K562 (cell line): ENCODE results near the gene KCNH2. TPM values are rescaled to one million over a fixed set of nuclear protein-coding genes. Genes with fewer than 3 reads are reported as not detected.

Source experiments
- ATAC-seq: fragments of 200-7000 bp; cut with Tn5 transposase; 3 replicates; pipeline ENCODE4 v1.9.1; 2020; ENCODE audit warnings: moderate library complexity
- BruUV-seq: library from RNA; stranded (reverse); fragments of 400-500 nt; replicated peaks from 2 replicates; lab custom pipeline; 2021; lab: Mats Ljungman, UMichigan
- CTCF ChIA-PET: fragments of 300-600 bp; formaldehyde crosslinking; extraction: SDS; loops from one replicate; lab custom pipeline; 2021; ENCODE audit warnings: low intra/inter-chr PET ratio; lab: Yijun Ruan, JAX
- POLR2A ChIA-PET: fragments of 300-600, 350-650 bp; sonication (Branson Sonifier 250); formaldehyde crosslinking; extraction: SDS; loops from one replicate; lab custom pipeline; 2021; ENCODE audit warnings: antibody characterized with exemption, inconsistent platforms; lab: Yijun Ruan, JAX
- DNase-seq, 4 experiments: peaks; one replicate each; pipeline versions ENCODE4 v3.0.0 to v3.0.0-alpha.2; 2011 to 2018; ENCODE audit warnings: low spot score in 3 of 4, mixed read lengths in 3 of 4; ENCODE audit errors: extremely low read depth in 1 of 4
- FAIRE-seq: peaks from 2 replicates; lab custom pipeline; 2011; peaks lifted over from hg19 to GRCh38; lab: Jason Lieb, UNC
- H2AFZ ChIP-seq: 2 replicates; pipeline ENCODE4 v1.6.0; 2011; ENCODE audit warnings: low read depth, low read length, control low read depth, inconsistent platforms
- H3K27ac ChIP-seq: fragments of 200-600 bp; 3 replicates; pipeline ENCODE4 v1.8.0; 2011; ENCODE audit warnings: low read depth, mild to moderate bottlenecking, control low read depth, inconsistent platforms, low read length, moderate library complexity, mixed read lengths; ENCODE audit errors: extremely low read depth
- H3K27me3 ChIP-seq, 2 experiments: fragments of 300-600 bp in 1 of 2; 2 replicates in 1 of 2; 3 replicates in 1 of 2; pipeline versions ENCODE4 v1.6.0 to v1.8.0; 2011; ENCODE audit warnings: inconsistent platforms in 2 of 2, low read length in 2 of 2, mild to moderate bottlenecking in 1 of 2, mixed read lengths in 1 of 2, moderate library complexity in 1 of 2; ENCODE audit not compliant: control insufficient read depth in 2 of 2, insufficient read depth in 2 of 2
- H3K36me3 ChIP-seq: fragments of 300-600 bp; 3 replicates; pipeline ENCODE4 v1.8.0; 2011; ENCODE audit warnings: mild to moderate bottlenecking, low read length, inconsistent platforms; ENCODE audit not compliant: control insufficient read depth, insufficient read depth
- H3K4me1 ChIP-seq, 2 experiments: fragments of 200-600 bp in 1 of 2; replicated peaks in 1 of 2; 2 replicates in 1 of 2; 3 replicates in 1 of 2; pipeline versions ENCODE4 v1.5.1 to v1.8.0; 2011; ENCODE audit warnings: inconsistent platforms in 2 of 2, low read length in 2 of 2, mild to moderate bottlenecking in 1 of 2, mixed read lengths in 1 of 2, moderate library complexity in 1 of 2; ENCODE audit not compliant: control insufficient read depth in 2 of 2, insufficient read depth in 2 of 2
- H3K4me2 ChIP-seq: 2 replicates; pipeline ENCODE4 v1.6.1; 2011; ENCODE audit warnings: low read length, control low read depth, inconsistent platforms, mixed read lengths; ENCODE audit not compliant: insufficient read depth
- H3K4me3 ChIP-seq: fragments of 200-600 bp; sonication (generic), shearing (Covaris generic); 2 replicates; pipeline ENCODE4 v1.5.1; 2016; ENCODE audit warnings: control low read depth, inconsistent platforms
- H3K79me2 ChIP-seq: fragments of 200-600 bp; 3 replicates; pipeline ENCODE4 v1.8.0; 2011; ENCODE audit warnings: low read length, inconsistent platforms; ENCODE audit not compliant: control insufficient read depth, insufficient read depth
- H3K9ac ChIP-seq, 2 experiments: 2 replicates each; pipeline versions ENCODE4 v1.6.0 to v1.6.1; 2011; ENCODE audit warnings: low read depth in 2 of 2, low read length in 2 of 2, control low read depth in 1 of 2, inconsistent platforms in 1 of 2, mild to moderate bottlenecking in 1 of 2, mixed read lengths in 1 of 2; ENCODE audit not compliant: insufficient read depth in 1 of 2
- H3K9me1 ChIP-seq: one replicate; pipeline ENCODE4 v1.6.0; 2011; ENCODE audit warnings: inconsistent platforms, mild to moderate bottlenecking, low read length, moderate library complexity; ENCODE audit not compliant: control insufficient read depth, insufficient read depth
- H3K9me3 ChIP-seq: replicated peaks from 2 replicates; pipeline ENCODE4 v1.5.1; 2011; ENCODE audit warnings: low read depth, low read length, inconsistent platforms; ENCODE audit not compliant: control insufficient read depth, insufficient read depth
- H4K20me1 ChIP-seq: replicated peaks from 2 replicates; pipeline ENCODE4 v1.6.1; 2011; ENCODE audit warnings: low read length, inconsistent platforms, mixed read lengths; ENCODE audit not compliant: control insufficient read depth, insufficient read depth
- ARID1B ChIP-seq: fragments of 450-650 bp; IDR thresholded peaks from 2 replicates; pipeline ENCODE4 v1.6.1; 2016; ENCODE audit warnings: antibody characterized with exemption, mild to moderate bottlenecking, inconsistent platforms
- CBX2 ChIP-seq: fragments of 200-600 bp; sonication (generic); IDR thresholded peaks from one replicate; pipeline ENCODE4 v1.6.1; 2012; ENCODE audit warnings: mild to moderate bottlenecking, low read length, inconsistent platforms; ENCODE audit not compliant: insufficient read depth, poor library complexity, severe bottlenecking
- CBX3 ChIP-seq, 2 experiments: IDR thresholded peaks; 1 replicate in 1 of 2; 2 replicates in 1 of 2; pipeline ENCODE4 v1.6.1; 2012; ENCODE audit warnings: inconsistent platforms in 2 of 2, low read length in 2 of 2, borderline replicate concordance in 1 of 2, control low read depth in 1 of 2
- CEBPB ChIP-seq: fragments of 450-650 bp; IDR thresholded peaks from 2 replicates; pipeline ENCODE4 v1.6.1; 2016; ENCODE audit warnings: missing genetic modification characterization, missing compliant biosample characterization
- ELF1 ChIP-seq: fragments of 200-800 bp; sonication (Bioruptor generic); IDR thresholded peaks from 2 replicates; pipeline ENCODE4 v1.6.1; 2016; ENCODE audit warnings: missing genetic modification characterization, missing compliant biosample characterization
- GABPA ChIP-seq: fragments of 200-800 bp; sonication (Bioruptor generic); conservative IDR thresholded peaks from 2 replicates; pipeline ENCODE4 v1.6.1; 2016; ENCODE audit warnings: low read depth, missing genetic modification characterization, missing compliant biosample characterization
- ILF3 ChIP-seq: fragments of 450-650 bp; IDR thresholded peaks from 2 replicates; pipeline ENCODE4 v1.6.1; 2018; ENCODE audit warnings: antibody characterized with exemption, mild to moderate bottlenecking, moderate library complexity, borderline replicate concordance
- JUN ChIP-seq, 2 experiments: sonication (generic) in 1 of 2; formaldehyde crosslinking in 1 of 2; IDR thresholded peaks; 2 replicates each; pipeline versions ENCODE4 v1.6.1 to v1.8.0; 2012 to 2022; ENCODE audit warnings: borderline replicate concordance in 2 of 2, mild to moderate bottlenecking in 2 of 2, improper control_type of control experiment in 1 of 2, low read depth in 1 of 2, low read length in 1 of 2, missing genetic modification reagents in 1 of 2
- KDM1A ChIP-seq, 2 experiments: fragments of 450-650 bp; IDR thresholded peaks; 2 replicates each; pipeline ENCODE4 v1.6.1; 2016; ENCODE audit warnings: mild to moderate bottlenecking in 2 of 2
- NFIC ChIP-seq: fragments of 450-650 bp; IDR thresholded peaks from 2 replicates; pipeline ENCODE4 v1.6.1; 2017; ENCODE audit warnings: mild to moderate bottlenecking, inconsistent platforms
- RFX1 ChIP-seq: fragments of 450-650 bp; IDR thresholded peaks from 2 replicates; pipeline ENCODE4 v1.6.1; 2016; ENCODE audit warnings: mild to moderate bottlenecking, moderate library complexity
- YY1 ChIP-seq, 3 experiments: IDR thresholded peaks; 2 replicates each; pipeline ENCODE4 v1.6.1; 2011; ENCODE audit warnings: low read length in 2 of 3, mild to moderate bottlenecking in 2 of 3, moderate library complexity in 2 of 3, borderline replicate concordance in 1 of 3, control low read depth in 1 of 3, low read depth in 1 of 3; ENCODE audit not compliant: insufficient read depth in 3 of 3, insufficient replicate concordance in 2 of 3, control insufficient read depth in 1 of 3, insufficient read length in 1 of 3; ENCODE audit errors: extremely low read depth in 1 of 3
- ZEB2 ChIP-seq: fragments of 450-650 bp; IDR thresholded peaks from 2 replicates; pipeline ENCODE4 v1.6.1; 2016
- ZNF184 ChIP-seq: sonication (generic); formaldehyde crosslinking; IDR thresholded peaks from 2 replicates; pipeline ENCODE4 v1.5.0; 2020; ENCODE audit warnings: missing genetic modification reagents
- ZNF431 ChIP-seq: sonication (generic); formaldehyde crosslinking; IDR thresholded peaks from 2 replicates; pipeline ENCODE4 v1.8.0; 2022; ENCODE audit warnings: mild to moderate bottlenecking, missing genetic modification reagents
- ZNF695 ChIP-seq: fragments of 450-650 bp; formaldehyde crosslinking; IDR thresholded peaks from 2 replicates; pipeline ENCODE4 v1.4.0; 2020; ENCODE audit warnings: mild to moderate bottlenecking, moderate library complexity
- WGBS: fragments of 100-300 bp; shearing (Covaris generic); methylation state at CpG from one replicate; pipeline ENCODE4 v1.1.6; 2016; ENCODE audit warnings: low coverage, mixed read lengths; ENCODE audit not compliant: insufficient coverage; ENCODE audit errors: missing lambda C conversion rate; 5-methylcytosine and 5-hydroxymethylcytosine counted together
- in situ Hi-C: fragments of 300-500 bp; cut with MboI; formaldehyde crosslinking; loops from 4 replicates; pipeline ENCODE4 v1.15.0; 2018; ENCODE audit warnings: inconsistent platforms, mixed read lengths
- intact Hi-C: fragments of 100-400 bp; cut with micrococcal nuclease; formaldehyde crosslinking; loops from 2 replicates; pipeline ENCODE4 v1.14.2; 2022
- polyA plus RNA-seq, 8 experiments: library from polyadenylated mRNA; depleted of rRNA in 4 of 8; stranded (reverse) in 5 of 8; unstranded in 3 of 8; fragments of >200 nt; fragmentation: Nextera tagmentation in 2 of 8; fragmentation: Illumina TruSeq in 1 of 8; extraction: Ambion mirVana in 2 of 8; extraction: Trizol in 1 of 8; gene quantifications; 2 replicates each; pipeline versions ENCODE4 v1.2.1 to v1.2.3, GENCODE V29; 2011 to 2014; ENCODE audit warnings: inconsistent platforms in 1 of 8, missing spikeins in 1 of 8
- total RNA-seq, 7 experiments: library from RNA; depleted of rRNA in 6 of 7; stranded (reverse); fragments of >200 nt in 6 of 7; fragmentation: Illumina TruSeq in 2 of 7; extraction: Trizol in 2 of 7; gene quantifications; 2 replicates each; pipeline versions ENCODE4 v1.2.1 to v1.2.3, GENCODE V29; 2011 to 2021; ENCODE audit warnings: low replicate concordance in 1 of 7
- TF ChIP-seq, protein P1 (sequence below): sonication (generic); formaldehyde crosslinking; IDR thresholded peaks from 2 replicates; pipeline ENCODE4 v1.8.1; 2023; ENCODE audit warnings: mild to moderate bottlenecking, missing genetic modification reagents

KCNH2 gene
- total and polyA plus RNA-seq, 9 of the 15 experiments (the other 6 are each of a cell fraction or from before 2014, with no cell fraction given): 18.1 to 368 (median 218) TPM

DNA sequence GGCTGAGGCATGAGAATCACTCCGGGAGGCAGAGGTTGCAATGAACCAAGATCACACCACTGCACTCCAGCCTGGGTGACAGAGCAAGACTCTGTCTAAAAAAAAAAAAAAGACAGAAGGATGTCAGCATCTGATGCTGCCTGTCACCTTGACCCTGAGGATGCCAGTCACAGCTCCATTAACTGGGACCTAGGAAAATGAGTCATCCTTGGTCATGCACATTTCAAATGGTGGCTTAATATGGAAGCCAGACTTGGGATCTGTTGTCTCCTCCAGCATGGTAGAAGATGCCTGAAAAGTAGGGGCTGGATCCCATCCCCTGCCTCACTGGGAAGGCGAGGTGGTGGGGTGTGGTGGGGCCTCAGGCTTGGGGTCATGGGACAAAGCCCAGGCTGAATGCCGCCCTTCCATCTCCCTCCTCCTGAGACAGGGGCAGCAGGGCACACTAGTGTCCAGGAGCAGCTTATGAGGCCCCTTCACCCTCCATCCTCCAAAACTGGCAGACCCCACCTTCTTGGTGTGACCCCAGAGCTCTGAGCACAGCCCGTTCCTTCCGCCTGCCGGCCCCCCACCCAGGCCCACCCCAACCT lies 14.0 kb upstream of the KCNH2 start (continued):
- TF ChIP-seq YY1 (IDR thresholded peaks at IDR 0.05; ENCODE audit: borderline replicate concordance in 1 of 3, control insufficient read depth in 1 of 3, extremely low read depth in 1 of 3, insufficient read depth in 3 of 3, insufficient read length in 1 of 3, insufficient replicate concordance in 2 of 3, low read depth in 1 of 3, low read length in 2 of 3): peak in 2 of 3 experiments; percentile 4 to 57

DNA sequence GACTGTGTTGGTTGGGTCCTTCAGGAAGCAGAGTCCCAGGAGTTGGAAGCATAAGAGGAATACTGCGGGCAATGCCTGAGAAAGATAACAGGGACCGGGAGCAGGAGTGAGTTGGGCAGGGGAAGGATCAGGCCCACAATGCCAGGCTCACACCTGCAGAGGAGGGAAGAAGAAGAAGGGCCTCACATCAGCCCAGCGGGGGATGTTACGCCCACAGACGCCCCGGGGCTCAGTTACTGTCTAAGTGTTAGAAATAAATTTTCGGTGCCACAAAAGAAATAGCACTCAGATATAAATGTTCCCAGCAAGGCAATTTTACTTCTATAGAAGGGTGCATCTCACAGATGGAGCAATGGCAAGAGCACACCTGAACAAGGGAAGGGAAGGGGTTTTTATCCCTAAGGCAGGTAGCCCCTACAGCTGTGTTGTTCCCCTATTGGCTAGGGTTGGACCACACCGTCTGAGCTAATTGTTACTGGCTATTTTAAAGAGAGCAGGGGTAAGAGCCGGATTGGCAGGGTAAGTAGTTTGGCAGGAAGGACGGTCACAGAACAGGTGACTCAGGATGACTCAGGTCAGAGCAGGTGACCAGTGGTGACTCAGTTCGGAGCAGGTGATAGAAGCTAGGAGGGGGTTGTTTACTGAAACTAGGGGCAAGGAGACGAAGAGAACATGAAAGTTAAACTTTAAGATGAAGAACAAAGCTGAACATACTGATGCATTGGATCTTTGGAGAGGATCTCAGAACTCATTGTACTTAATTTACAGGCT lies 12.5 kb upstream of the KCNH2 start, which contains the start of gene NOS3:
Gene NOS3 (plus strand): TSS at position 602 of the 771 bp plus-strand sequence. CDS start 2,787 bp downstream, outside the sequence.
- ChIA-PET CTCF (interaction anchor here (0.7 to 1.2 kb wide), 3 partner anchors 16 to 336 kb away, joined by 3 read pairs; no protein-coding TSS in a partner anchor), POLR2A (interaction anchor here (0.6 to 0.9 kb wide), 6 partner anchors 11 to 155 kb away, joined by 3 read pairs; no protein-coding TSS in a partner anchor)
- H3K9me3 ChIP-seq: no peaks in the 10 kb centered on the region; the same call in 1 of the 2 replicates
- BruUV-seq: no TSS peak
- DNase-seq (no peak), FAIRE-seq (no peak), ATAC-seq (no peak)
- 60% methylated on average over 12 of the region's 12 CpGs for WGBS
- no peaks in the 10 kb centered on the region for H3K36me3 ChIP-seq
- peaks cover 43 to 54% of the 10 kb centered on the region in 2 experiments for H3K4me1 ChIP-seq
- no peak within 1 kb of the TSS for H3K27ac ChIP-seq
- H3K4me2 ChIP-seq: no peak within 1 kb of the TSS
- H3K27me3 ChIP-seq: no peaks in the 10 kb centered on the region
- H3K4me3 ChIP-seq: no peak within 1 kb of the TSS
- H4K20me1 ChIP-seq: peaks cover 5% of the 10 kb centered on the region; the same call in 1 of the 2 replicates
- intact Hi-C loops: loop anchor here (10.0 kb wide), 1 partner anchor 676 kb away; no protein-coding TSS in a partner anchor
- in situ Hi-C loops: no loop called here
- H2AFZ ChIP-seq: no peak within 1 kb of the TSS
- H3K9ac ChIP-seq: no peak within 1 kb of the TSS
- no peaks in the 10 kb centered on the region for H3K79me2 ChIP-seq
- H3K9me1 ChIP-seq: no peaks in the 10 kb centered on the region
- TF ChIP-seq ELF1 (tag): no peak
- peak in 1 of 2 experiments; percentile 99; a peak in 2 of 3 replicates for TF ChIP-seq CBX3 (IDR thresholded peaks at IDR 0.05; ENCODE audit: borderline replicate concordance in 1 of 2, low read length in 2 of 2)
- TF ChIP-seq CEBPB: no peak
- TF ChIP-seq ILF3: no peak
- no peak for TF ChIP-seq ZNF431 (CRISPR knock-in tag)
- TF ChIP-seq CBX2: no peak
- TF ChIP-seq JUN (IDR thresholded peaks at IDR 0.05; ENCODE audit: borderline replicate concordance, low read depth, low read length): 0 out of 2 replicates have a peak, but pooled peaks have one; percentile 40
- no peak for TF ChIP-seq JUN (CRISPR knock-in tag; IDR thresholded peaks at IDR 0.05; ENCODE audit: borderline replicate concordance)
- no peak for TF ChIP-seq ZNF695 (CRISPR knock-in tag)
- 0 out of 2 replicates have a peak, but pooled peaks have one; percentile 24 for TF ChIP-seq ARID1B
- TF ChIP-seq KDM1A (IDR thresholded peaks at IDR 0.05): 0 out of 4 replicates have a peak, but pooled peaks of 1 of the 2 experiments have one; percentile 8
- no peak for TF ChIP-seq NFIC
- peak; percentile 61; the same call in 1 of the 2 replicates for TF ChIP-seq ZNF184 (CRISPR knock-in tag)
- no peak for TF ChIP-seq GABPA (tag)
- TF ChIP-seq ZEB2: peak; percentile 68
- no peak for TF ChIP-seq RFX1
- TF ChIP-seq, protein P1, sequence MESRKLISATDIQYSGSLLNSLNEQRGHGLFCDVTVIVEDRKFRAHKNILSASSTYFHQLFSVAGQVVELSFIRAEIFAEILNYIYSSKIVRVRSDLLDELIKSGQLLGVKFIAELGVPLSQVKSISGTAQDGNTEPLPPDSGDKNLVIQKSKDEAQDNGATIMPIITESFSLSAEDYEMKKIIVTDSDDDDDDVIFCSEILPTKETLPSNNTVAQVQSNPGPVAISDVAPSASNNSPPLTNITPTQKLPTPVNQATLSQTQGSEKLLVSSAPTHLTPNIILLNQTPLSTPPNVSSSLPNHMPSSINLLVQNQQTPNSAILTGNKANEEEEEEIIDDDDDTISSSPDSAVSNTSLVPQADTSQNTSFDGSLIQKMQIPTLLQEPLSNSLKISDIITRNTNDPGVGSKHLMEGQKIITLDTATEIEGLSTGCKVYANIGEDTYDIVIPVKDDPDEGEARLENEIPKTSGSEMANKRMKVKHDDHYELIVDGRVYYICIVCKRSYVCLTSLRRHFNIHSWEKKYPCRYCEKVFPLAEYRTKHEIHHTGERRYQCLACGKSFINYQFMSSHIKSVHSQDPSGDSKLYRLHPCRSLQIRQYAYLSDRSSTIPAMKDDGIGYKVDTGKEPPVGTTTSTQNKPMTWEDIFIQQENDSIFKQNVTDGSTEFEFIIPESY (CRISPR knock-in tag): no peak
